Hepatocyte (in vitro differentiated cells): ENCODE results near the gene AOPEP.

Experiments
- CTCF ChIP-seq: fragments of 200-600 bp; sonication (generic); IDR thresholded peaks from 2 replicates; pipeline ENCODE4 v1.5.1; 2016; ENCODE audit warnings: antibody characterized with exemption, mild to moderate bottlenecking; ENCODE audit not compliant: poor library complexity
- EZH2 ChIP-seq: fragments of 200-600 bp; sonication (generic); IDR thresholded peaks from 2 replicates; pipeline ENCODE4 v1.6.1; 2016; ENCODE audit warnings: antibody characterized with exemption, mild to moderate bottlenecking, borderline replicate concordance
- EZH2phosphoT487 ChIP-seq: fragments of 200-600 bp; sonication (generic); IDR thresholded peaks from one replicate; pipeline ENCODE4 v1.6.1; 2018; ENCODE audit warnings: antibody characterized with exemption, mild to moderate bottlenecking, low read depth, moderate library complexity; ENCODE audit not compliant: unreplicated experiment, severe bottlenecking

- TF ChIP-seq CTCF (no peak), EZH2 (no peak), EZH2phosphoT487 (no peak)
Measured at GRCh38 chr9:95067057-95067456, 340.6 kb downstream of the AOPEP start.
